Neural cell (in vitro differentiated cells): Measurements from ENCODE around the gene PHLPP2. TPM values are rescaled to one million over a fixed set of nuclear protein-coding genes. Genes with fewer than 3 reads are reported as not detected.

Experiments
- H2AFZ ChIP-seq: fragments of 200-600, 300-800 bp; sonication (generic), shearing (Covaris generic); 2 replicates; pipeline ENCODE4 v1.6.0; 2014; ENCODE audit warnings: low read depth, mild to moderate bottlenecking, antibody characterized with exemption, low read length, moderate library complexity
- H3F3A ChIP-seq: fragments of 200-600 bp; shearing (Covaris generic); 2 replicates; pipeline ENCODE4 v1.6.1; 2016; ENCODE audit warnings: mild to moderate bottlenecking, moderate library complexity, mixed read lengths, antibody characterized with exemption, low read length; ENCODE audit not compliant: insufficient read depth, poor library complexity, severe bottlenecking
- H3K27ac ChIP-seq: fragments of 200-600, 300-800 bp; sonication (generic), shearing (Covaris generic); 2 replicates; pipeline ENCODE4 v1.5.1; 2014; ENCODE audit warnings: mild to moderate bottlenecking, low read length, moderate library complexity
- H3K27me3 ChIP-seq: fragments of 300-800, 200-600 bp; sonication (generic), shearing (Covaris generic); 2 replicates; pipeline ENCODE4 v1.6.0; 2014; ENCODE audit warnings: mild to moderate bottlenecking, low read depth, low read length, moderate library complexity; ENCODE audit not compliant: insufficient read depth
- H3K36me3 ChIP-seq: fragments of 300-800, 200-600 bp; sonication (generic), shearing (Covaris generic); 2 replicates; pipeline ENCODE4 v1.5.1; 2014; ENCODE audit warnings: mild to moderate bottlenecking, antibody characterized with exemption, low read length, moderate library complexity; ENCODE audit not compliant: insufficient read depth
- H3K4me2 ChIP-seq: fragments of 300-800, 200-600 bp; sonication (generic), shearing (Covaris generic); 2 replicates; pipeline ENCODE4 v1.6.0; 2014; ENCODE audit warnings: mild to moderate bottlenecking, low read length
- H3K4me3 ChIP-seq: fragments of 300-800, 200-600 bp; sonication (generic), shearing (Covaris generic); 2 replicates; pipeline ENCODE4 v1.5.1; 2014; ENCODE audit warnings: mild to moderate bottlenecking, low read length, moderate library complexity
- H3K79me2 ChIP-seq: fragments of 200-600 bp; shearing (Covaris generic); replicated peaks from 2 replicates; pipeline ENCODE4 v1.6.0; 2014; ENCODE audit warnings: mild to moderate bottlenecking, low read length, moderate library complexity; ENCODE audit not compliant: insufficient read depth
- H3K9ac ChIP-seq: fragments of 300-800, 200-600 bp; sonication (generic), shearing (Covaris generic); 2 replicates; pipeline ENCODE4 v1.6.1; 2016; ENCODE audit warnings: mild to moderate bottlenecking, low read length, mixed read lengths
- H3K9me2 ChIP-seq: fragments of 200-600 bp; shearing (Covaris generic); 2 replicates; pipeline ENCODE4 v1.6.1; 2016; ENCODE audit warnings: mild to moderate bottlenecking, low read length, mixed read lengths; ENCODE audit not compliant: insufficient read depth
- H3K9me3 ChIP-seq: fragments of 200-600, 300-800 bp; sonication (generic), shearing (Covaris generic); 2 replicates; pipeline ENCODE4 v1.6.1; 2016; ENCODE audit warnings: mild to moderate bottlenecking, mixed run types, low read length, moderate library complexity, mixed read lengths
- H4K20me1 ChIP-seq: fragments of 200-600 bp; shearing (Covaris generic); 2 replicates; pipeline ENCODE4 v1.6.1; 2016; ENCODE audit warnings: mild to moderate bottlenecking, mixed run types; ENCODE audit not compliant: insufficient read depth
- EP300 ChIP-seq: fragments of 450-650 bp; conservative IDR thresholded peaks from 2 replicates; pipeline ENCODE4 v1.6.1; 2014; ENCODE audit warnings: antibody characterized with exemption, mild to moderate bottlenecking, moderate library complexity; ENCODE audit not compliant: poor library complexity, severe bottlenecking
- EZH2 ChIP-seq: fragments of 200-600, 300-800 bp; shearing (Covaris generic), sonication (generic); IDR thresholded peaks from 2 replicates; pipeline ENCODE4 v1.6.1; 2014; ENCODE audit warnings: antibody characterized with exemption, low read length, borderline replicate concordance, mild to moderate bottlenecking; ENCODE audit not compliant: insufficient read depth, poor library complexity, severe bottlenecking
- MXI1 ChIP-seq: fragments of 450-650 bp; conservative IDR thresholded peaks from 2 replicates; pipeline ENCODE4 v1.6.1; 2014; ENCODE audit warnings: antibody characterized with exemption, mild to moderate bottlenecking; ENCODE audit not compliant: poor library complexity, severe bottlenecking
- POLR2AphosphoS5 ChIP-seq: IDR thresholded peaks from 2 replicates; pipeline ENCODE4 v1.6.1; 2012
- RAD21 ChIP-seq: fragments of 450-650 bp; conservative IDR thresholded peaks from 2 replicates; pipeline ENCODE4 v1.6.1; 2014; ENCODE audit warnings: antibody characterized with exemption, mild to moderate bottlenecking, moderate library complexity
- SMC3 ChIP-seq: fragments of 450-650 bp; conservative IDR thresholded peaks from 2 replicates; pipeline ENCODE4 v1.6.1; 2014; ENCODE audit warnings: antibody characterized with exemption, mild to moderate bottlenecking, moderate library complexity; ENCODE audit not compliant: poor library complexity
- TAF1 ChIP-seq: IDR thresholded peaks from 2 replicates; pipeline ENCODE4 v1.6.1; 2012; ENCODE audit warnings: low read depth
- polyA plus RNA-seq: library from polyadenylated mRNA; depleted of rRNA; stranded (reverse); fragments of >200 nt; gene quantifications from 2 replicates; pipeline ENCODE4 v1.2.3, GENCODE V29; 2014
- TF ChIP-seq, protein P1 (sequence below): IDR thresholded peaks from 2 replicates; pipeline ENCODE4 v1.6.1; 2012; ENCODE audit warnings: borderline replicate concordance
- TF ChIP-seq, protein P2 (sequence below): fragments of 450-650 bp; IDR thresholded peaks from 2 replicates; pipeline ENCODE4 v1.5.1; 2014; ENCODE audit warnings: antibody characterized with exemption, mild to moderate bottlenecking, moderate library complexity; ENCODE audit not compliant: poor library complexity, severe bottlenecking

The PHLPP2 gene
- polyA plus RNA-seq, 1 donor from 2014 or later, result 11.0 TPM

DNA sequence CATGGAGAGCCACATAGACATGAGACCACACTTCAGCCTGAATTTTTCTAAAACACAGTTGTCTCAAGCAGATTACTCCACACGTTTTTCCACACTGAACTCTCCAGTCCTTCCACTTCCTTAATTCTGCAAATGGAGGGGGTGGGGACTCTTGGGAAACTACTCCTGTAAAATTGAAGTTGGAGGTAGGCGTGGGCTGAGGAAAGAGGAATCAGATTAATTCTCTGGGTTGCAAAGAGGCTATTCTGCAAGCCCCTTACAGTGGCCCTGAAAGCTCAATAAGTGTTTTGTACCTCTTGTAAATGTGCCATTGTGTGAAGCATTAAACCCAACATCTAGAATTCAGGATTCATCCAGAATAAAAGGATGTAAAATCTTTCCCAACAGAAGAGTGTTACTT is 88.9 kb downstream of the PHLPP2 start:
- Histone ChIP-seq H3K9me3 (no peaks in the 10 kb centered on the region), H4K20me1 (no peaks in the 10 kb centered on the region), H3K4me3 (no peak overlapping the region), H3K27ac (no peak overlapping the region), H3F3A (no peaks in the 10 kb centered on the region), H3K9me2 (no peaks in the 10 kb centered on the region), H3K9ac (no peak overlapping the region), H3K4me2 (no peak overlapping the region), H3K27me3 (no peaks in the 10 kb centered on the region), H3K79me2 (no peaks in the 10 kb centered on the region), H2AFZ (no peak overlapping the region), H3K36me3 (no peaks in the 10 kb centered on the region)
- TF ChIP-seq POLR2AphosphoS5 (no peak), RAD21 (no peak), TAF1 (no peak)
- TF ChIP-seq, protein P1, sequence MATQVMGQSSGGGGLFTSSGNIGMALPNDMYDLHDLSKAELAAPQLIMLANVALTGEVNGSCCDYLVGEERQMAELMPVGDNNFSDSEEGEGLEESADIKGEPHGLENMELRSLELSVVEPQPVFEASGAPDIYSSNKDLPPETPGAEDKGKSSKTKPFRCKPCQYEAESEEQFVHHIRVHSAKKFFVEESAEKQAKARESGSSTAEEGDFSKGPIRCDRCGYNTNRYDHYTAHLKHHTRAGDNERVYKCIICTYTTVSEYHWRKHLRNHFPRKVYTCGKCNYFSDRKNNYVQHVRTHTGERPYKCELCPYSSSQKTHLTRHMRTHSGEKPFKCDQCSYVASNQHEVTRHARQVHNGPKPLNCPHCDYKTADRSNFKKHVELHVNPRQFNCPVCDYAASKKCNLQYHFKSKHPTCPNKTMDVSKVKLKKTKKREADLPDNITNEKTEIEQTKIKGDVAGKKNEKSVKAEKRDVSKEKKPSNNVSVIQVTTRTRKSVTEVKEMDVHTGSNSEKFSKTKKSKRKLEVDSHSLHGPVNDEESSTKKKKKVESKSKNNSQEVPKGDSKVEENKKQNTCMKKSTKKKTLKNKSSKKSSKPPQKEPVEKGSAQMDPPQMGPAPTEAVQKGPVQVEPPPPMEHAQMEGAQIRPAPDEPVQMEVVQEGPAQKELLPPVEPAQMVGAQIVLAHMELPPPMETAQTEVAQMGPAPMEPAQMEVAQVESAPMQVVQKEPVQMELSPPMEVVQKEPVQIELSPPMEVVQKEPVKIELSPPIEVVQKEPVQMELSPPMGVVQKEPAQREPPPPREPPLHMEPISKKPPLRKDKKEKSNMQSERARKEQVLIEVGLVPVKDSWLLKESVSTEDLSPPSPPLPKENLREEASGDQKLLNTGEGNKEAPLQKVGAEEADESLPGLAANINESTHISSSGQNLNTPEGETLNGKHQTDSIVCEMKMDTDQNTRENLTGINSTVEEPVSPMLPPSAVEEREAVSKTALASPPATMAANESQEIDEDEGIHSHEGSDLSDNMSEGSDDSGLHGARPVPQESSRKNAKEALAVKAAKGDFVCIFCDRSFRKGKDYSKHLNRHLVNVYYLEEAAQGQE, result no peak

DNA sequence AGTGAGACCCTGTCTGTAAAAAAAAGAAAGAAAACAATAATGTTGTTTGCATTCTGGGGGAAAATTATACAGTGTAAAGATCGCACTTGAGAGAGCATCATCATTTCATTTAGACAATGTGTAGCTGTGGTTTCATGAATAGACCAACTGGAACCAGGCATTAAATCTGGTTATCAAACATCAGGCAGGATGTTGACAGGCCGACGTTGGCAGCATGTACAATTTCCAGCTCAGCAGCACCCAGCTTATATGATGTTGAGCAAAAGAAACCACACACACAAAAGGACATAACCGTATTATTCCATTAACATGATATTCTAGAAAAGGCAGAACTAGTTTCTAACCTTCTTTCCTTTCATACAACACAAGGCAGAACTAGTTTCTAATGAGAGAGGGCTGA is 92.7 kb downstream of the PHLPP2 start:
- Histone ChIP-seq H3K4me3 (no peak overlapping the region), H3K4me2 (no peak overlapping the region), H3K9me3 (no peaks in the 10 kb centered on the region), H3F3A (no peaks in the 10 kb centered on the region), H3K36me3 (no peaks in the 10 kb centered on the region), H4K20me1 (no peaks in the 10 kb centered on the region), H3K9ac (no peak overlapping the region), H3K9me2 (no peaks in the 10 kb centered on the region), H3K79me2 (no peaks in the 10 kb centered on the region), H2AFZ (no peak overlapping the region), H3K27ac (no peak overlapping the region), H3K27me3 (peaks cover 13% of the 10 kb centered on the region)
- TF ChIP-seq POLR2AphosphoS5 (no peak), TAF1 (no peak)

DNA sequence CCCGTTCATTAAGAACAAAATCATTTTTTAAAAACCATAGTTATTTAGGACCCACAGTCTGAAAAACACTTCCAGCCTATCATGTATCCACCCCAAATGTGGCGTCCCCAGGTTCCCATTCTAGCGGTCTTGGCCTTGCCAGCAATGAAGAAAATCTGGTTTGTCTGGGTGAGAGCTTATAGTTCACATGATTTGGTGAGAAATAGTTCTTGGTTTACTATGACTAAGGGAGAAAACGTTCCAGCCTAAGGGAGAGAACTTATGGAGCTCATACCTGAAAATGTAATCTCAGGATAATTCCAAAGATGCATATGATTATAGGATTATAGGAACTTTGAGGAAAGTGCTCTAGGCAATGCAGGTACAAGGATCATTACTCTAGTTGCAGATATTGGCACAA is 93.7 kb downstream of the PHLPP2 start:
- H3K4me2 ChIP-seq, result no peak overlapping the region
- no peak overlapping the region for H2AFZ ChIP-seq
- H4K20me1 ChIP-seq, result no peaks in the 10 kb centered on the region
- H3K9me3 ChIP-seq, result no peaks in the 10 kb centered on the region
- no peaks in the 10 kb centered on the region for H3F3A ChIP-seq
- no peak overlapping the region for H3K4me3 ChIP-seq
- no peaks in the 10 kb centered on the region for H3K36me3 ChIP-seq
- H3K27ac ChIP-seq, result no peak overlapping the region
- H3K9ac ChIP-seq, result no peak overlapping the region
- H3K27me3 ChIP-seq, result peaks cover 22% of the 10 kb centered on the region
- no peaks in the 10 kb centered on the region for H3K79me2 ChIP-seq
- TF ChIP-seq MXI1 (no peak), RAD21 (no peak), EP300 (no peak), POLR2AphosphoS5 (no peak), SMC3 (no peak), TAF1 (no peak), EZH2 (no peak)
- TF ChIP-seq, protein P1, result no peak
- TF ChIP-seq, protein P2, sequence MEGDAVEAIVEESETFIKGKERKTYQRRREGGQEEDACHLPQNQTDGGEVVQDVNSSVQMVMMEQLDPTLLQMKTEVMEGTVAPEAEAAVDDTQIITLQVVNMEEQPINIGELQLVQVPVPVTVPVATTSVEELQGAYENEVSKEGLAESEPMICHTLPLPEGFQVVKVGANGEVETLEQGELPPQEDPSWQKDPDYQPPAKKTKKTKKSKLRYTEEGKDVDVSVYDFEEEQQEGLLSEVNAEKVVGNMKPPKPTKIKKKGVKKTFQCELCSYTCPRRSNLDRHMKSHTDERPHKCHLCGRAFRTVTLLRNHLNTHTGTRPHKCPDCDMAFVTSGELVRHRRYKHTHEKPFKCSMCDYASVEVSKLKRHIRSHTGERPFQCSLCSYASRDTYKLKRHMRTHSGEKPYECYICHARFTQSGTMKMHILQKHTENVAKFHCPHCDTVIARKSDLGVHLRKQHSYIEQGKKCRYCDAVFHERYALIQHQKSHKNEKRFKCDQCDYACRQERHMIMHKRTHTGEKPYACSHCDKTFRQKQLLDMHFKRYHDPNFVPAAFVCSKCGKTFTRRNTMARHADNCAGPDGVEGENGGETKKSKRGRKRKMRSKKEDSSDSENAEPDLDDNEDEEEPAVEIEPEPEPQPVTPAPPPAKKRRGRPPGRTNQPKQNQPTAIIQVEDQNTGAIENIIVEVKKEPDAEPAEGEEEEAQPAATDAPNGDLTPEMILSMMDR, result no peak
- H3K9me2 ChIP-seq, result no peaks in the 10 kb centered on the region
